ENCODE data around the gene RCOR1.
A peak's percentile ranks its signal among the peaks of the same experiment; 100 is the strongest.
"Not testable (repeated sequence)": the region's sequence is repeated elsewhere in the genome, so short reads cannot be mapped to it uniquely, and the experiment has no call there.

Gene RCOR1

DNA sequence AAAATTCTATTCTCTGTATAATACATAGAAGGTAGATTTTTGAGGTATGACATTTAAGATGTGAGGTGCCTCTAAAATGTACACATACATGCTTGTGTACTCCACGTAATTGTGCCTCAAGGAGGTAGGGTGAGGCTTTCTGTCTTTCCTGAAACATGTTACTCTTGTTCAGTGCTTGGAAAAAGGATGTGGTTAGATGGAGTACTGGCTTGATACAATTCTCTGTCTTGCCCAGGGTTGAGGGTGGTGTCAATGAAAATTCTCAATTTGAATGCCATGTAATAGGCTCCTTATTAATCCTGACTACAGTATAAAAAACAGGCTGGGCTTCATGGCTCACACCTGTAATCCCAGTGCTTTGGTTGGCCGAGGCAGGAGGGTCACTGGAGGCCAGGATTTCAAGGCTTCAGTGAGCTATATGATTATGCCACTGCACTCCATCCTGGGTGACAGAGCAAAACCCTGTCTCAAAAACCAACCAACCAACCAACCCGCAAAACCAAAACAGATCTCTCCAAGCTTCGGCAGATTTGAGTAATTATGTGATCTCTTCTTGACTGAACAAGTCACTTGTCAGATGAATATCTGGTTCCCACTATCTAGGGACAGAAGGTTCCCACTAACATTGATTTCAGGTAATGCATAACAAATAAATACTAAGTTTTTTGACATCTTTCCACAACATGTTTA lies 41.6 kb downstream of the RCOR1 start:
- WGBS, 2 experiments (ENCODE audit: insufficient coverage in 2 of 2): 100% methylated on average over 1 to 2 of the region's 4 CpGs
- H3K36me3 ChIP-seq (ENCODE audit: control insufficient read depth, insufficient read depth, low read length): peaks cover 24% of the 10 kb centered on the region
- no peak overlapping the region for H3K4me3 ChIP-seq (ENCODE audit: extremely low read depth, insufficient read depth, low read length, poor library complexity, severe bottlenecking)
- H3K4me1 ChIP-seq (ENCODE audit: control insufficient read depth, insufficient read depth, low read length, poor library complexity, severe bottlenecking): peaks cover 11% of the 10 kb centered on the region
- no peaks in the 10 kb centered on the region for H3K9me3 ChIP-seq (ENCODE audit: control insufficient read depth, low read length)
- H3K27ac ChIP-seq (ENCODE audit: low read depth, low read length, severe bottlenecking): no peak overlapping the region

DNA sequence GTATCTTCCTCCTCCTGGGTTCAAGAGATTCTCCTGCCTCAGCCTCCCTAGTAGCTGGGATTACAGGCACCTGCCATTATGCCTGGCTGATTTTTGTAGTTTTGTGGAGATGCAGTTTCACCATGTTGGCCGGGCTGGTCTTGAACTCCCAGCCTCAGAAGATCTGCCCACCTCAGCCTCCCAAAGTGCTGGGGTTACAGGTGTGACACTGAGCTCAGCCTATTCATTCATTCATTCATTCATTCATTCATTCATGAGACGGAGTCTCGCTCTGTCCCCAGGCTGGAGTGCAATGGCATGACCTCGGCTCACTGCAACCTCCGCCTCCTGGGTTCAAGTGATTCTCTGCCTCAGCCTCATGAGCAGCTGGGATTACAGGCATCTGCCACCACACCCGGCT lies 47.2 kb downstream of the RCOR1 start:
- H3K27ac ChIP-seq (ENCODE audit: low read depth, low read length, severe bottlenecking); H3K36me3 ChIP-seq (ENCODE audit: control insufficient read depth, insufficient read depth, low read length); H3K9me3 ChIP-seq (ENCODE audit: control insufficient read depth, low read length); H3K4me3 ChIP-seq (ENCODE audit: extremely low read depth, insufficient read depth, low read length, poor library complexity, severe bottlenecking): not testable (repeated sequence)
- WGBS, 2 experiments (ENCODE audit: insufficient coverage in 2 of 2): 76 to 96% methylated on average over 5 of the region's 6 CpGs
- H3K4me1 ChIP-seq (ENCODE audit: control insufficient read depth, insufficient read depth, low read length, poor library complexity, severe bottlenecking): peaks cover 11% of the 10 kb centered on the region

DNA sequence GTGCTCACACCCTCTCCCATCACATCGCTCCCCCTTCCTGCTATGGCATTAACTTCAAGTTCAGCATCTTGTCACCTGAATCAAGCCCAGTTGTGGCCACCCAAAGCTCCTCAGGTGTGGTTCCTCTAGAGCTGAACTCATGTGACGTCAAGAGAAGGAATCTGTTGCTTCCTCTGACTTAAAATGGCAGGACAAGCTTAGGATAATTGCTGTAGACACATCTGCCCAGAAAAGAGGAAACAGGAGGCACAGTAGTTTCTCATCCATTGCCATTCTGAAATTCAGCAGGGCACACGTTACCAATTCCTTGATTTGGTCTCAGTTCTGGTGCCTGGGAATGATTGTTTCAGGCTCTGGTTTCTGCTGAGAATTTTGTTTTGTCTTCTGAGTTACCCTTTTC lies 52.1 kb downstream of the RCOR1 start:
- WGBS, 2 experiments (ENCODE audit: insufficient coverage in 2 of 2): 95 to 100% methylated on average over 3 of the region's 3 CpGs
- Histone ChIP-seq H3K4me1 (ENCODE audit: control insufficient read depth, insufficient read depth, low read length, poor library complexity, severe bottlenecking) (peaks cover 15% of the 10 kb centered on the region), H3K4me3 (ENCODE audit: extremely low read depth, insufficient read depth, low read length, poor library complexity, severe bottlenecking) (no peak overlapping the region), H3K27ac (ENCODE audit: low read depth, low read length, severe bottlenecking) (no peak overlapping the region), H3K36me3 (ENCODE audit: control insufficient read depth, insufficient read depth, low read length) (peaks cover 5% of the 10 kb centered on the region), H3K9me3 (ENCODE audit: control insufficient read depth, low read length) (no peaks in the 10 kb centered on the region)

DNA sequence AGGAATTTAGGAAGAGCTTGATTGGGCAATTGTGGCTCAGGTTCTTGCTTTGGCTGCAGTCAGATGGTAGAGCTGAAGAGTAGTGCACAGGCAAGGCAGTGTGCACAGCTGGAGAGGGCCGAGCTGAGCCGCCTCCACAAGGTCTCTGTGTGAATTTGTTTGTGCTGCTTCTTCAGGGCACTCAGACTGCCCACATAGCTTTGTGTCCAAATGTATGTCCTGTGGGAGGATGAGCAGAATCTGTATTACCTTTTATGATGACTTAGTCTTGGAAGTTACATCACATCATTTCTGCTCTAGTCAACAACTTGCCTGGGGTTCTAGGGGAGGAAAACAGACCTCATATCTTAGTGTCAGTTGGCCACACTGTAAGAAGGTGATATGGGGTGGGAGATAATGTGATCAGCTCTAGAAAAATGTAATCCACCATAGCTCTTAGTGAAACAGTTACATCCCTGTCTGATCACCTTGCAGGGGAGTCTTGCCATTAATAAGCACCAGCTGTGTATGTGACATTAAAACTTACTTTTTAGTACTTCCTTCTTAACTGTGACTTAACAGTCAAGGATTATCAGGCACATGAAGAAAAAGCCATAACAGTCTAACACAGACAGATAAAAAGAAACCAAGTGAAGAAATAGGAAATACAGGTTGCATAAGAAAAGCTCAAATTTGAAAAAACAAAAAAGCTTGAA lies 53.4 kb downstream of the RCOR1 start:
- Histone ChIP-seq H3K4me1 (ENCODE audit: control insufficient read depth, insufficient read depth, low read length, poor library complexity, severe bottlenecking) (peaks cover 15% of the 10 kb centered on the region), H3K9me3 (ENCODE audit: control insufficient read depth, low read length) (no peaks in the 10 kb centered on the region), H3K36me3 (ENCODE audit: control insufficient read depth, insufficient read depth, low read length) (no peaks in the 10 kb centered on the region), H3K4me3 (ENCODE audit: extremely low read depth, insufficient read depth, low read length, poor library complexity, severe bottlenecking) (no peak overlapping the region), H3K27ac (ENCODE audit: low read depth, low read length, severe bottlenecking) (peak overlapping the region; percentile 3)
- WGBS, 2 experiments (ENCODE audit: insufficient coverage in 2 of 2): 60 to 100% methylated on average over 1 of the region's 2 CpGs

DNA sequence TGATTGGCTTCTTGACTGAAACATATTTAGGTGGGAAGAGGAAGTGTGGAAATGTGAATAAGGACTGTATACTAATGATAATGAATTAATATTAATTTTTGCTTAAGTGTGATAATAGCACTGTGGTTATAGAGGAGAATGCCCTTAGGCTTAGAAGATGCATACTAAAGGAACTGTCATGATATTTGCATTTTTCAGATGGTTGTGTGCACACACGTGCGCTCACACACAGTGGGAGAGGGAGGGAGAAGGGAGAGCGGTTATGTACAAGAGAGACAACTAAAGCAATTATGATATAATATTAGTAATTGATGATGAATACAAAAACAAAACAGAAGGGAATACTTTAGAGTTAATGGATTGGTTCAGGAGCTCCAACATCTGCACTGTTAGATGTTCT lies 54.2 kb downstream of the RCOR1 start:
- Histone ChIP-seq H3K36me3 (ENCODE audit: control insufficient read depth, insufficient read depth, low read length) (no peaks in the 10 kb centered on the region), H3K27ac (ENCODE audit: low read depth, low read length, severe bottlenecking) (no peak overlapping the region), H3K4me3 (ENCODE audit: extremely low read depth, insufficient read depth, low read length, poor library complexity, severe bottlenecking) (no peak overlapping the region), H3K9me3 (ENCODE audit: control insufficient read depth, low read length) (no peaks in the 10 kb centered on the region), H3K4me1 (ENCODE audit: control insufficient read depth, insufficient read depth, low read length, poor library complexity, severe bottlenecking) (peaks cover 15% of the 10 kb centered on the region)
- no CpG with 5 or more reads among the region's 3 CpGs for WGBS, 2 experiments (ENCODE audit: insufficient coverage in 2 of 2)

DNA sequence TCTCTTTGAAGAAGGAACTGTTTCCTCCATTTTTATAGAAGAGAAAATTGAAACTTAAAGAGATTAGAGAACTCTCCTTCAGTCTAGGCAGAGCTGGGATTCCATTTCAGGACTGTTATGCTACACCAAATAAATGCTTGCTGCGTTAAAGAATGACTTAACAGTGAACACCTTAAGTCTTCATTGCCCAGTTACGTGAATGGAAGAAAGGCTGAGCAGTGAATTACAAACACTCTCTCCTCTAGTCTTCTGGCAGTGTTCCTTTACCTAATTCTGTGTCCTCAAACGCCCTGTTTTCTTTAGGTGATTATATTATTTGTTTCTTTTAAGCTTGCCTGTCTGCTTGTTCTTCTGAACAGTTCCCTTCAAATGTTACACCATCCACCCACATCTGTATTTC lies 59.7 kb downstream of the RCOR1 start:
- Histone ChIP-seq H3K9me3 (ENCODE audit: control insufficient read depth, low read length) (peaks cover 6% of the 10 kb centered on the region), H3K4me3 (ENCODE audit: extremely low read depth, insufficient read depth, low read length, poor library complexity, severe bottlenecking) (no peak overlapping the region), H3K27ac (ENCODE audit: low read depth, low read length, severe bottlenecking) (no peak overlapping the region), H3K4me1 (ENCODE audit: control insufficient read depth, insufficient read depth, low read length, poor library complexity, severe bottlenecking) (peaks cover 9% of the 10 kb centered on the region), H3K36me3 (ENCODE audit: control insufficient read depth, insufficient read depth, low read length) (no peaks in the 10 kb centered on the region)
- WGBS, 2 experiments (ENCODE audit: insufficient coverage in 2 of 2): 93 to 100% methylated on average over 1 to 2 of the region's 3 CpGs

DNA sequence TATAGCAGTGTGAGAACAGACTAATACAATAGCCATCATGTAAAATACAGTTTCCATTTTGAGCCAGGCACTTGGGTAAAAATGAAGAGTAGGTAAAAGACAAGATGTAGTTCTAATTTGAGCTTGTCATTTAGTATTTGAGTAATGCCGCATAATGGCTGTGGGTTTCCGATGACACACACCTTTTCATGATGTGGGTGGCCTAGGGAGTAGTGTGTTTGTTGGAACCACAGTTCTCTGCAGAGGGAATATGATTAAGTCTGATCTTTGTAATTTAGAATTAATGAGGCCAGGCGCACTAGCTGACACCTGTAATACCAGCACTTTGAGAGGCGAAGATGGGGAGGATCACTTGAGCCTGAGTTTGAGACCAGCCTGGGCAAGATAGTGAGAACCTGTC lies 61.8 kb downstream of the RCOR1 start:
- peaks cover 9% of the 10 kb centered on the region for H3K4me1 ChIP-seq (ENCODE audit: control insufficient read depth, insufficient read depth, low read length, poor library complexity, severe bottlenecking)
- H3K9me3 ChIP-seq (ENCODE audit: control insufficient read depth, low read length): peaks cover 6% of the 10 kb centered on the region
- WGBS, 2 experiments (ENCODE audit: insufficient coverage in 2 of 2): 96 to 100% methylated on average over 3 of the region's 4 CpGs
- no peak overlapping the region for H3K4me3 ChIP-seq (ENCODE audit: extremely low read depth, insufficient read depth, low read length, poor library complexity, severe bottlenecking)
- H3K27ac ChIP-seq (ENCODE audit: low read depth, low read length, severe bottlenecking): no peak overlapping the region
- H3K36me3 ChIP-seq (ENCODE audit: control insufficient read depth, insufficient read depth, low read length): no peaks in the 10 kb centered on the region

DNA sequence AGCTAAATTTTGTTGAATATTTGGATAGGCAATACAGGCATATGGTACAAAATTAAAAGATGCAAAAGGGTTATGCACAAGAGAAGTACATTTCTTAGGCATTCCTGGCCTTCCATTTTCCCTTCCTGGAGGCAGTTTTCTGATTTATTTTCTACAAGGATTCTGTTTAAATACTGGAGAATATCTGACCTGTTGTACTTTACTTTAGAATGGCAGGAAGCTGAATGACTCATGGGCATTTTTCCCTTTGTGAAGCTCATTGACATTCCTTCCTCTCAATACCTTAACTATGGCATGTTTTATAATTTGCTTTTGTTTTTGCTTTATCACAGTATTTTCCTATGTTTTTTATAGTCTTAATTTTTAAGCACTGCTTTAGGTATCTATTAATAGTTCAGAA lies 62.7 kb downstream of the RCOR1 start:
- Histone ChIP-seq H3K36me3 (ENCODE audit: control insufficient read depth, insufficient read depth, low read length) (no peaks in the 10 kb centered on the region), H3K9me3 (ENCODE audit: control insufficient read depth, low read length) (peaks cover 6% of the 10 kb centered on the region), H3K4me1 (ENCODE audit: control insufficient read depth, insufficient read depth, low read length, poor library complexity, severe bottlenecking) (peaks cover 9% of the 10 kb centered on the region), H3K4me3 (ENCODE audit: extremely low read depth, insufficient read depth, low read length, poor library complexity, severe bottlenecking) (no peak overlapping the region), H3K27ac (ENCODE audit: low read depth, low read length, severe bottlenecking) (peak overlapping the region; percentile 41)

DNA sequence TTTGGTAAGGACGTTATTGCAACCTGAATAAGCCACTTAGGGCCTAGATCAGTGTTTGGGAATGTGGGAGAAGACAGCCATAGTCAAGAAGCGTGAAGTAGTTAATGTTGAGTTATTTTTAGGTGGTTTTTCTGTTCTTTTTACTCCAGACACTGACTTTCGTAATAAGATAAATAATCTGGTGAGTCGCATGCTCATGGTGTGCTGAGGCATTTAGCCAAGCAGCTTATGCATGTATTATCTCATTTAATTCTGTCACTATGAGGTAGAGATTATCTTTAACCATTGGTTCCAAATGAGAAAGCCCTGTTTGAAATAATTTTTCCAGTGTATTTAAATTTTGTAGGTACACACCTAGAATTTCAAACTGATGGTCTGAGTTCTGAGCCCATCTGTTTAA lies 67.3 kb downstream of the RCOR1 start:
- 89% methylated on average over 1 to 3 of the region's 4 CpGs for WGBS, 2 experiments (ENCODE audit: insufficient coverage in 2 of 2)
- Histone ChIP-seq H3K4me3 (ENCODE audit: extremely low read depth, insufficient read depth, low read length, poor library complexity, severe bottlenecking) (no peak overlapping the region), H3K27ac (ENCODE audit: low read depth, low read length, severe bottlenecking) (no peak overlapping the region), H3K9me3 (ENCODE audit: control insufficient read depth, low read length) (no peaks in the 10 kb centered on the region), H3K4me1 (ENCODE audit: control insufficient read depth, insufficient read depth, low read length, poor library complexity, severe bottlenecking) (peaks cover 11% of the 10 kb centered on the region), H3K36me3 (ENCODE audit: control insufficient read depth, insufficient read depth, low read length) (peaks cover 6% of the 10 kb centered on the region)

DNA sequence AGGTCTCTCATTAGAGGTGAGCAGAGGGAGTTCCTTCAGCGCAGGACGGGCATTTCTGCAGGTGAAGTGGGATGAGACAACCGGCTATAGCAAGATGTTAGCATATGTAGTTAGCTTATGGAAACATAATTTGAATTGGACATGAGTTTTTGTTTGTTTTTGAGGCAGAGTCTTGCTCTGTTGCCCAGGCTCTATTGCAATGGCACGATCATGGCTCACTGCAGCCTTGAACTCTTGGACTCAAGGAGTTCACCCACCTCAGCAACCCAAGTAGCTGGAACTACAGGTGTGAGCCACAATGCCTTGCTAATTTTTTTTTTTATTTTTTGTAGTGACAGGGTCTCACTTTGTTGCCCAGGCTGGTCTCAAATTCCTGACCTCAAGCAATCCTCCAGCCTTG lies 69.2 kb downstream of the RCOR1 start:
- Histone ChIP-seq H3K4me3 (ENCODE audit: extremely low read depth, insufficient read depth, low read length, poor library complexity, severe bottlenecking) (no peak overlapping the region), H3K27ac (ENCODE audit: low read depth, low read length, severe bottlenecking) (no peak overlapping the region), H3K36me3 (ENCODE audit: control insufficient read depth, insufficient read depth, low read length) (peaks cover 6% of the 10 kb centered on the region), H3K4me1 (ENCODE audit: control insufficient read depth, insufficient read depth, low read length, poor library complexity, severe bottlenecking) (peaks cover 24% of the 10 kb centered on the region), H3K9me3 (ENCODE audit: control insufficient read depth, low read length) (no peaks in the 10 kb centered on the region)
- 90 to 93% methylated on average over 4 of the region's 4 CpGs for WGBS, 2 experiments (ENCODE audit: insufficient coverage in 2 of 2)

Data from mesodermal cell (in vitro differentiated cells).